ENCODE data around the gene MDM1.

The MDM1 gene

GRCh38 chr12:68331869-68332727, at the start of gene MDM1:
TSS of gene MDM1 (minus strand) at chr12:68332362. CDS start at chr12:68332245, 117 bp downstream.
- peak; percentile 99 for DNase-seq

- DNase-seq: no peak
Measured at GRCh38 chr12:68381476-68382219, 49.5 kb upstream of the MDM1 start.

GRCh38 chr12:68378872-68379606, 46.9 kb upstream of the MDM1 start:
- DNase-seq: no peak

GRCh38 chr12:68377881-68378280, 45.7 kb upstream of the MDM1 start:
- no peak for DNase-seq

GRCh38 chr12:68376901-68377300, 44.7 kb upstream of the MDM1 start:
- DNase-seq: no peak

- no peak for DNase-seq
Measured at GRCh38 chr12:68375756-68376695, 43.9 kb upstream of the MDM1 start.

GRCh38 chr12:68374307-68374982, 42.3 kb upstream of the MDM1 start:
- DNase-seq: no peak

- DNase-seq: no peak
Measured at GRCh38 chr12:68370667-68371066, 38.5 kb upstream of the MDM1 start.

GRCh38 chr12:68370006-68370590, 37.9 kb upstream of the MDM1 start:
- DNase-seq: no peak

- no peak for DNase-seq
Measured at GRCh38 chr12:68368327-68368726, 36.2 kb upstream of the MDM1 start.

- no peak for DNase-seq
Measured at GRCh38 chr12:68367903-68368302, 35.7 kb upstream of the MDM1 start.

GRCh38 chr12:68367116-68367515, 35.0 kb upstream of the MDM1 start:
- DNase-seq: no peak

- peak; percentile 80 for DNase-seq
Measured at GRCh38 chr12:68364893-68365725, 32.9 kb upstream of the MDM1 start.

- no peak for DNase-seq
Measured at GRCh38 chr12:68364328-68364727, 32.2 kb upstream of the MDM1 start.

GRCh38 chr12:68361953-68362352, 29.8 kb upstream of the MDM1 start:
- DNase-seq: no peak

- no peak for DNase-seq
Measured at GRCh38 chr12:68359674-68360073, 27.5 kb upstream of the MDM1 start.

GRCh38 chr12:68358532-68359485, 26.6 kb upstream of the MDM1 start:
- DNase-seq: peak; percentile 86

- no peak for DNase-seq
Measured at GRCh38 chr12:68356986-68357385, 24.8 kb upstream of the MDM1 start.
